WTC11 (cell line): Measurements from ENCODE around the gene IL16. TPM values are rescaled to one million over a fixed set of nuclear protein-coding genes. Genes with fewer than 3 reads are reported as not detected.

Source experiments
- ATAC-seq: fragments of 200-7000 bp; cut with Tn5 transposase; 2 replicates; pipeline ENCODE4 v1.10.0; 2021; ENCODE audit warnings: mild to moderate bottlenecking, moderate library complexity
- CTCF ChIA-PET: fragments of 300-600 bp; sonication (Branson Sonifier 250); formaldehyde crosslinking; loops from one replicate; lab custom pipeline; 2021; ENCODE audit warnings: antibody characterized with exemption; lab: Charles Lee
- POLR2A ChIA-PET: fragments of 350-600 bp; sonication (Branson Sonifier 250); formaldehyde crosslinking; loops from one replicate; lab custom pipeline; 2021; ENCODE audit warnings: antibody characterized with exemption; lab: Charles Lee
- DNase-seq: peaks from one replicate; pipeline ENCODE4 v3.0.0; 2021; ENCODE audit warnings: low spot score
- H3K27ac Mint-ChIP-seq: 2 replicates; pipeline ENCODE4 v1.8.0; 2021; ENCODE audit warnings: mixed read lengths
- H3K27me3 Mint-ChIP-seq: 2 replicates; pipeline ENCODE4 v1.8.0; 2021; ENCODE audit warnings: low read depth, mild to moderate bottlenecking, moderate library complexity, mixed read lengths
- H3K36me3 Mint-ChIP-seq: 2 replicates; pipeline ENCODE4 v1.8.0; 2021; ENCODE audit warnings: mixed read lengths
- H3K4me1 Mint-ChIP-seq: 2 replicates; pipeline ENCODE4 v1.8.0; 2022; ENCODE audit warnings: mixed read lengths
- H3K4me3 Mint-ChIP-seq: 2 replicates; pipeline ENCODE4 v1.8.0; 2021; ENCODE audit warnings: mild to moderate bottlenecking, moderate library complexity, mixed read lengths
- H3K9me3 Mint-ChIP-seq: 2 replicates; pipeline ENCODE4 v1.8.0; 2021; ENCODE audit warnings: mixed read lengths
- CREB1 ChIP-seq: sonication (generic); formaldehyde crosslinking; IDR thresholded peaks from 2 replicates; pipeline ENCODE4 v1.8.0; 2023; ENCODE audit warnings: mild to moderate bottlenecking, missing genetic modification reagents
- CTCF ChIP-seq: fragments of 200-600 bp; IDR thresholded peaks from 2 replicates; pipeline ENCODE4 v1.8.0; 2022; ENCODE audit warnings: antibody characterized with exemption
- ELF4 ChIP-seq: sonication (generic); formaldehyde crosslinking; IDR thresholded peaks from 2 replicates; pipeline ENCODE4 v1.8.1; 2022; ENCODE audit warnings: low read depth, mild to moderate bottlenecking, moderate library complexity, missing genetic modification reagents
- FOXP1 ChIP-seq: sonication (generic); formaldehyde crosslinking; IDR thresholded peaks from 2 replicates; pipeline ENCODE4 v1.8.0; 2022; ENCODE audit warnings: missing genetic modification reagents, mild to moderate bottlenecking, moderate library complexity, borderline replicate concordance
- GTF2I ChIP-seq: fragments of 250-450 bp; sonication (Bioruptor Pico); conservative IDR thresholded peaks from 2 replicates; pipeline ENCODE4 v1.4.0; 2021; ENCODE audit warnings: mild to moderate bottlenecking
- KAT7 ChIP-seq: sonication (generic); formaldehyde crosslinking; IDR thresholded peaks from 2 replicates; pipeline ENCODE4 v1.8.1; 2023; ENCODE audit warnings: missing genetic modification reagents, mild to moderate bottlenecking, borderline replicate concordance
- NFATC4 ChIP-seq: fragments of 250-450 bp; sonication (Bioruptor Pico); IDR thresholded peaks from 2 replicates; pipeline ENCODE4 v1.9.0; 2021; ENCODE audit warnings: mild to moderate bottlenecking
- RELA ChIP-seq: sonication (generic); formaldehyde crosslinking; IDR thresholded peaks from 2 replicates; pipeline ENCODE4 v1.8.1; 2022; ENCODE audit warnings: missing genetic modification reagents, mild to moderate bottlenecking, borderline replicate concordance
- ZBTB21 ChIP-seq: sonication (generic); formaldehyde crosslinking; IDR thresholded peaks from 2 replicates; pipeline ENCODE4 v1.8.1; 2023; ENCODE audit warnings: mild to moderate bottlenecking, missing genetic modification reagents, borderline replicate concordance
- ZNF219 ChIP-seq: sonication (generic); formaldehyde crosslinking; IDR thresholded peaks from 2 replicates; pipeline ENCODE4 v1.8.0; 2023; ENCODE audit warnings: missing genetic modification reagents, mild to moderate bottlenecking, borderline replicate concordance
- ZNF425 ChIP-seq: fragments of 250-450 bp; sonication (Bioruptor Pico); conservative IDR thresholded peaks from 2 replicates; pipeline ENCODE4 v1.9.0; 2021; ENCODE audit warnings: mild to moderate bottlenecking
- ZNF512 ChIP-seq: sonication (generic); formaldehyde crosslinking; IDR thresholded peaks from 2 replicates; pipeline ENCODE4 v1.8.1; 2022; ENCODE audit warnings: missing genetic modification reagents, borderline replicate concordance
- total RNA-seq: library from RNA; stranded (reverse); gene quantifications from 3 replicates; pipeline ENCODE4 v1.2.3, GENCODE V29; 2021
- TF ChIP-seq, protein P1 (sequence below): sonication (generic); formaldehyde crosslinking; conservative IDR thresholded peaks from 2 replicates; pipeline ENCODE4 v1.8.1; 2022; ENCODE audit warnings: mild to moderate bottlenecking, missing genetic modification reagents
- TF ChIP-seq, protein P2 (sequence below): sonication (generic); formaldehyde crosslinking; IDR thresholded peaks from 2 replicates; pipeline ENCODE4 v1.8.0; 2022; ENCODE audit warnings: missing genetic modification reagents
- TF ChIP-seq, protein P3 (sequence below): fragments of 250-450 bp; sonication (Bioruptor Pico); IDR thresholded peaks from 2 replicates; pipeline ENCODE4 v1.9.0; 2021; ENCODE audit warnings: mild to moderate bottlenecking

The IL16 gene
- total RNA-seq, 1 experiment from 2014 or later = 0.61 TPM

GRCh38 chr15:81213982-81214381 lies 17.3 kb downstream of the IL16 start (continued):
- TF ChIP-seq RELA (CRISPR knock-in tag) (no peak), CREB1 (no peak), ELF4 (CRISPR knock-in tag) (no peak), NFATC4 (CRISPR knock-in tag) (no peak)
- TF ChIP-seq, all 79 proteins: peak for 0

- Mint-ChIP-seq H3K9me3 (peaks cover 19% of the 10 kb centered on the region), H3K4me3 (no peak overlapping the region), H3K27me3 (peaks cover 31% of the 10 kb centered on the region), H3K36me3 (peaks cover 12% of the 10 kb centered on the region; the same call in 1 of the 2 replicates), H3K4me1 (peaks cover 6% of the 10 kb centered on the region), H3K27ac (no peak overlapping the region)
- no peak for DNase-seq
- TF ChIP-seq GTF2I (CRISPR knock-in tag) (no peak), ZBTB21 (no peak), CTCF (no peak), ZNF512 (CRISPR knock-in tag) (no peak)
- TF ChIP-seq, protein P1, sequence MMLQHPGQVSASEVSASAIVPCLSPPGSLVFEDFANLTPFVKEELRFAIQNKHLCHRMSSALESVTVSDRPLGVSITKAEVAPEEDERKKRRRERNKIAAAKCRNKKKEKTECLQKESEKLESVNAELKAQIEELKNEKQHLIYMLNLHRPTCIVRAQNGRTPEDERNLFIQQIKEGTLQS (CRISPR knock-in tag) = no peak
- TF ChIP-seq, protein P2, sequence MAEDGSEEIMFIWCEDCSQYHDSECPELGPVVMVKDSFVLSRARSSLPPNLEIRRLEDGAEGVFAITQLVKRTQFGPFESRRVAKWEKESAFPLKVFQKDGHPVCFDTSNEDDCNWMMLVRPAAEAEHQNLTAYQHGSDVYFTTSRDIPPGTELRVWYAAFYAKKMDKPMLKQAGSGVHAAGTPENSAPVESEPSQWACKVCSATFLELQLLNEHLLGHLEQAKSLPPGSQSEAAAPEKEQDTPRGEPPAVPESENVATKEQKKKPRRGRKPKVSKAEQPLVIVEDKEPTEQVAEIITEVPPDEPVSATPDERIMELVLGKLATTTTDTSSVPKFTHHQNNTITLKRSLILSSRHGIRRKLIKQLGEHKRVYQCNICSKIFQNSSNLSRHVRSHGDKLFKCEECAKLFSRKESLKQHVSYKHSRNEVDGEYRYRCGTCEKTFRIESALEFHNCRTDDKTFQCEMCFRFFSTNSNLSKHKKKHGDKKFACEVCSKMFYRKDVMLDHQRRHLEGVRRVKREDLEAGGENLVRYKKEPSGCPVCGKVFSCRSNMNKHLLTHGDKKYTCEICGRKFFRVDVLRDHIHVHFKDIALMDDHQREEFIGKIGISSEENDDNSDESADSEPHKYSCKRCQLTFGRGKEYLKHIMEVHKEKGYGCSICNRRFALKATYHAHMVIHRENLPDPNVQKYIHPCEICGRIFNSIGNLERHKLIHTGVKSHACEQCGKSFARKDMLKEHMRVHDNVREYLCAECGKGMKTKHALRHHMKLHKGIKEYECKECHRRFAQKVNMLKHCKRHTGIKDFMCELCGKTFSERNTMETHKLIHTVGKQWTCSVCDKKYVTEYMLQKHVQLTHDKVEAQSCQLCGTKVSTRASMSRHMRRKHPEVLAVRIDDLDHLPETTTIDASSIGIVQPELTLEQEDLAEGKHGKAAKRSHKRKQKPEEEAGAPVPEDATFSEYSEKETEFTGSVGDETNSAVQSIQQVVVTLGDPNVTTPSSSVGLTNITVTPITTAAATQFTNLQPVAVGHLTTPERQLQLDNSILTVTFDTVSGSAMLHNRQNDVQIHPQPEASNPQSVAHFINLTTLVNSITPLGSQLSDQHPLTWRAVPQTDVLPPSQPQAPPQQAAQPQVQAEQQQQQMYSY (CRISPR knock-in tag) = no peak
- TF ChIP-seq, protein P3, sequence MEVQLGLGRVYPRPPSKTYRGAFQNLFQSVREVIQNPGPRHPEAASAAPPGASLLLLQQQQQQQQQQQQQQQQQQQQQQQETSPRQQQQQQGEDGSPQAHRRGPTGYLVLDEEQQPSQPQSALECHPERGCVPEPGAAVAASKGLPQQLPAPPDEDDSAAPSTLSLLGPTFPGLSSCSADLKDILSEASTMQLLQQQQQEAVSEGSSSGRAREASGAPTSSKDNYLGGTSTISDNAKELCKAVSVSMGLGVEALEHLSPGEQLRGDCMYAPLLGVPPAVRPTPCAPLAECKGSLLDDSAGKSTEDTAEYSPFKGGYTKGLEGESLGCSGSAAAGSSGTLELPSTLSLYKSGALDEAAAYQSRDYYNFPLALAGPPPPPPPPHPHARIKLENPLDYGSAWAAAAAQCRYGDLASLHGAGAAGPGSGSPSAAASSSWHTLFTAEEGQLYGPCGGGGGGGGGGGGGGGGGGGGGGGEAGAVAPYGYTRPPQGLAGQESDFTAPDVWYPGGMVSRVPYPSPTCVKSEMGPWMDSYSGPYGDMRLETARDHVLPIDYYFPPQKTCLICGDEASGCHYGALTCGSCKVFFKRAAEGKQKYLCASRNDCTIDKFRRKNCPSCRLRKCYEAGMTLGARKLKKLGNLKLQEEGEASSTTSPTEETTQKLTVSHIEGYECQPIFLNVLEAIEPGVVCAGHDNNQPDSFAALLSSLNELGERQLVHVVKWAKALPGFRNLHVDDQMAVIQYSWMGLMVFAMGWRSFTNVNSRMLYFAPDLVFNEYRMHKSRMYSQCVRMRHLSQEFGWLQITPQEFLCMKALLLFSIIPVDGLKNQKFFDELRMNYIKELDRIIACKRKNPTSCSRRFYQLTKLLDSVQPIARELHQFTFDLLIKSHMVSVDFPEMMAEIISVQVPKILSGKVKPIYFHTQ (CRISPR knock-in tag) = no peak
- ChIA-PET CTCF (interaction anchor here (1.0 to 4.6 kb wide), 2 partner anchors 8 to 50 kb away, joined by 4 to 25 read pairs; no protein-coding TSS in a partner anchor), POLR2A (no interaction called here)
- ATAC-seq = no peak
These were observed 18.9 kb downstream of the IL16 start for GRCh38 chr15:81215531-81215930.

- CTCF ChIA-PET = interaction anchor here (0.9 to 4.6 kb wide), 5 partner anchors 9 to 239 kb away, joined by 3 to 25 read pairs (median 4); no protein-coding TSS in a partner anchor
- ATAC-seq (peak; percentile 57), DNase-seq (no peak)
- Mint-ChIP-seq H3K4me1 (peaks cover 6% of the 10 kb centered on the region), H3K27me3 (peaks cover 31% of the 10 kb centered on the region), H3K9me3 (peaks cover 19% of the 10 kb centered on the region), H3K36me3 (peaks cover 12% of the 10 kb centered on the region; the same call in 1 of the 2 replicates), H3K4me3 (no peak overlapping the region), H3K27ac (no peak overlapping the region)
- POLR2A ChIA-PET = no interaction called here
- TF ChIP-seq ZNF425 (CRISPR knock-in tag) (no peak), ZNF219 (CRISPR knock-in tag) (no peak), FOXP1 (no peak), KAT7 (CRISPR knock-in tag) (no peak)
These were observed 19.3 kb downstream of the IL16 start for GRCh38 chr15:81215983-81216382.
